Measurements from ENCODE around the gene HDHD5.

Gene HDHD5

DNA sequence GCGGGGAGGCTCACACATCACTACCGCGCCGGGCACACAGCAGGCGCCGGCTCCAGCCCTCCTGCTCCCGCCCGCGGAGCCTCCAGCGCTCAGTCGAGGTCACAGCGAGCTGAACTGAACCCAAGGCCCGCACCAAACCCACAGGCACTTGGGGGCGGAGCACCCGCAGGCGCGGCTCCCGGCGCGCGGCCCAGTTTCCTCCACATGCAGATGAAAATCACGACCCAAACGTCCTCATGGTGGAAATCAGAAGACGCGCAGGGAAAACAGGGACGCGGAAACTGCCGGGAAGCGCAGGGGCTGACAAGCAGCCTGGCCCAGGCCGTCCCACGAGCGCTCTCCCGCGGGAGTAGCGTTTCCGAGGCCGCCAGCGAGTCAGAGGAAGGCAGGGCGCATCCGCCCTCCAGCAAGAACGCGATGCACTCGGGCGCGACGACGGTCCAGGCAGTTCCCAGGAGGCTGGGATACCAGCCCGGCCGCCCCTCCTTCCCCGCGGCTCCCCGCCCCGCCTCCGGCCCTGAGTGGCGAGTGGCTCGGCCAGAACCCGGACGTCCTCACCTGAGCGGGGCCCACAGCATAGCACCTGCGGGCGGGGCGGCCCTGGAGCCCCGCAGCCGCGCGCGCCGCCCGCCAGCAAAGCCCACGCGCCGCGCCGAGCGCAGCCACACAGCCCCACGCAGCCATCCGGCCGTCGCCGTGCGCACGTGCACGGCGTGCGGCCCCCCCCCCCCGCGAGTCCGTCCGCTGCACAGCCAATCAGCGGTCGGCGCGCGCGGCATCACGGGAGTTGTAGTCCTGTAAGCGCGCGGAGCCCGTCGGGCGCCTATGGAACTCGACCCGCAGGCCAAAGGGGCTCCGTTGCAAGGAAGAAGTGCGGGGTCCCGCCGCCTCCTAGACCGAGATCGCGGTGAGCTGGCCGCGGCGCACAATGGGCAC, at the start of gene HDHD5:
TSS of gene HDHD5 (minus strand) at position 710 of the 936 bp plus-strand sequence. CDS start at position 684, 26 bp downstream.
- DNase-seq (ENCODE audit: low read depth in 2 of 2) = peak; percentile 87 to 89

DNA sequence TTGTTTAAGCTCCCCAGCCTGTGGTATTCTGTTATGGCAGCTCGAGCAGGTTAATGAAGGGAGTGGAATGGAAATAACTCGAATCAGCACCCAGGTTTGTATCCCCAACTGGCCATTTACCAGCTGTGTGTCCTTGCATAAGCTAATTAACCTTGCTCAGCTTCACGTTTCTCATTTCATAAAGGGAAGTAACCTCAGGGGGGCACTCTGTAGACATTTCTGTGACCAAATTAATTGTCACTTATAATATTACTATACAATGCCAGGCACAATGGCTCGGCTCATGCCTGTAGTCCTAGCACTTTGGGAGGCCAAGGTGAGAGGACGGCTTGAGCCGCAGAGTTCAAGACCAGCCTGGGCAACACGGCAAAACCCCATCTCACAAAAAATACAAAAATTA, 46.4 kb upstream of the HDHD5 start:
- no peak for DNase-seq (ENCODE audit: low read depth in 2 of 2)

DNA sequence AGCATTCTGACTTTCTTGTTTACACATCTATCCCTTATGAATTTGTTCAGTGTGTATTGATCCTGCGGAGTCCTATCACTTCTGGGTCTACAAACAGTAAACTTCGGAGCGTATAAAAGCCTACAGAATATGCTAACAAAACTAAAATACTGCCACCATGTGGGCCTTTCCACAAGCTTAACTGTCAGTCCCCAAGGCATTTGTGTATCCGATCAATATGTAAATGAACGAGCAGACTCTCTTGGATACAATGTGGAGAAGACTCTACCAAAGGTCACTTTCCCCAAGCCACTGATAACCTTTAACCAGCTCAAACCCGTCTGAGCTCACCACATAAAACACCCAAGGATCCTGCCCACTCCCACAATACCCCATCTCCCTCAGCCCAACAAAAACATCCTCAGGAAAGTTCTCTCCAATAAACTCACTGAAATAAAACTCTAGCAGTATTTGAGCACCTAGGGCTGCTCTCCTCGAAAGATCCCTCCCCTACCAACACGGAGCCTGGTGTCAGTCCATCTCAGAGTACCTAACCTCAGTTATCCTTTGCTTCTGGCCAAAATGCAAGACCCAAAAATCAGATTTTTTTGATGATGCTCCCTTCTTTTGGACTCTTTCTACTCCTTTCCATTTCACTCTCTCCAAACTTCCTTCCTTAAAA, 42.3 kb upstream of the HDHD5 start:
- no peak for DNase-seq (ENCODE audit: low read depth in 2 of 2)

DNA sequence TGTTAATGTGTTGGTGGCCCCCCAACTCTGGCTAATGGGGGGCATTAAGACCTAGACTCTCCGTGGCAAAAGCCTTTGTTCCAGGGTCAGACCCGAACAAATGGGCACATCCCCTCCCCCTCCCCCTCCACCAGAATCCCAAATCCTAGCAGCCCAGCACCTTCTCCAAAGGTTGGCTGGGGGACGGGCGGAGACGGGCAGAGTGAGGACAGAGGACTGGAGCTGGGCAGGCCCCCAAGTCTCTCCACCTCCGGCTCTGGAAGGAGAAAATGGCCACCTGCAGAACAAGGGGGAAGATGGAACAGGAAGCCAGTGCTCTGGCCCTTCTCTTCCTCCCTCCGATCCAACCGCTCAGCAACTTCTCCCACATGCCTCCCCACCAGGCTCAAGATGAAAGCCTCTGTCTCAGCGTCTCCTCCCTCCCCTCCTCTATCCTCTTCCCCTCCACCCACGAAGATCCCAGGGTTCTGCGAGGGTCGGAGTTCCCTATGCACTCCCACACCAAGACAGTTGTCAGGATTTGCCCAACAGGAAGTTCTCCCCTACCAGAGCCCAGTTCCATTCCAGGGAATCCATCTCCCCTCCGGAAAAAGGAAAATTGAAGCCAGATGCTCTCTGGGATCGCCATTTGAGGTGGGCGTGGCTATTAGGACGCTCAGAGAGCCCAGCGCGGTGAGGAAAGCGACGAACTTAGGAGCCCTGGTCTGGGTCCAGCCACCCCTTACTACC, 40.1 kb upstream of the HDHD5 start:
- DNase-seq (ENCODE audit: low read depth in 2 of 2) = no peak

DNA sequence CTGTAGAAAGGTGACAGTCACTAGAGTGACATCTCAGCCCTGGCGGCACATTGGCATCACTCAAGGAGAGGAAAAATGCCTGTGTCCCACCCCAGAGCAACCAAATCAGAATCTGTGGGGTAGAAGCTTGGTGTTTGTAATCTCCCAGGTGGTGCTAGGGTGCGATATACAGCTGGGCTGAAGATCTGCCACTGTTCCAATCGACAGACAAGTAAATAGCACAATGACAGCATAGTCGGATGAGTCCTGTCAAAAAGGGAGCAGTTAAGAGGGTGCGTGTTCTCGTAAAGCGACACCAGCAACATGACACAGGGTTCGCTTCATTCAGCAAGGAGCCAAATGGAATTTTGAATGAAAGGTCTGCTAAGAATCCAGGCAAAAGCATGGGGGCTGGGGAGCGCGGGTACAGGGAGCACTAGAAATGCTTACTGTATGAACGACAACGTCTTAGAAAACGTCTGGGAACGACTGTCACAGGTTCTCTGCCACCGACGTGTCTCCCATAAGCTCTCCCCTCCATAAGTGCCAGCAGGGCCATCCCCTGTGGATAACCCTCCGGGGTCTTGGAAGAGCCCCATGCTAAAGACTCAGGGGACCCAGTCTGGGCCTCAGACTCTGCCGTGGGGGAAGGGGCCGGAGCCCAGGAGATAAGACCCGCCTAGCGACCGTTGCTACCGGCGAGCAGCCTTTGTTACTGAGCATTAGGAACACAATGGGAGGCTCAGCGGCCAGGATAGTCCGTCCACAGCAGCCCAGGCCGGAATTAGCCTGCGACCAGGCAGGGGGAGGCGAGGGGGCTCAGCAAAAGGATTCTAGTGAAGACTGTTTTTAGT, 39.3 kb upstream of the HDHD5 start:
- DNase-seq (ENCODE audit: low read depth in 2 of 2) = no peak

DNA sequence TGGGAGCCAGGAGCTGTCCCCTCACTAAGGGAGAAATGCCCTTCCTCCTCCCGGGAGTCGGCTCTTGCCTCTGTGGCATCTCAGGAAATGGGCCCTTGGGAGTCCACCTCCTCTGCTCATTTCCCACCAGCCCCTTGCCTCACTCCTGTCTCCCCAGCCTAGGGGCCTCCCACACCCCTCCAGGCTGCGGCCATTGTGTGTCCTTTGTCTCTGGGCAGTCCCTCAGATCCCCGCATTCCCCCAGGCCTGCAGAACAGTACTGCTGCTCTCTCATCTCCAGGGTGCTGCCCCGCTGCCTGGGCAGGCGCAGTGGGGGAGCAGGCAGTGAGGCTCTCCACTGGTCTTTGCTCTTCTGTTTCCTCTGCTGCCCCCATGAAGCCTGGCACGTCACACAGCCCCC, 35.1 kb upstream of the HDHD5 start:
- no peak for DNase-seq (ENCODE audit: low read depth in 2 of 2)

DNA sequence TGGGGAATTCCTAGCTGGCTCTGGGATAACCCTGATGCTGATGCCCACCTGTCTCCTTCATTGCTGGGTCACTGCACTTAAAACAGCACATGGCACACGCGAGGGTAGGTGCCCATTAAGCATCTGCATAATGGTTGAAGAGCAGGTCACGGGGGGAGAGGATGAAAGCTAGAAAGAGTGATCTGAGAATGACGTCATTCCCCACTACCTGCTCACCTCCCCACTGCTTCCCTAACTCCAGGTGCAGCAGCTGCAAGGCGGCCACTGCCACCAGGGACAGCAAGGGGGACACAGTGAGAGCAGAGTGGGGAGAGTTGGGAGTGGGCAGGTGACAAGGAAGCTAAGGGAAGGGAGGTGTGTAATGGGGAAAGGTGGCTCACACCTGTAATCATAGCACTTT, 33.1 kb upstream of the HDHD5 start:
- DNase-seq (ENCODE audit: low read depth in 2 of 2) = no peak

DNA sequence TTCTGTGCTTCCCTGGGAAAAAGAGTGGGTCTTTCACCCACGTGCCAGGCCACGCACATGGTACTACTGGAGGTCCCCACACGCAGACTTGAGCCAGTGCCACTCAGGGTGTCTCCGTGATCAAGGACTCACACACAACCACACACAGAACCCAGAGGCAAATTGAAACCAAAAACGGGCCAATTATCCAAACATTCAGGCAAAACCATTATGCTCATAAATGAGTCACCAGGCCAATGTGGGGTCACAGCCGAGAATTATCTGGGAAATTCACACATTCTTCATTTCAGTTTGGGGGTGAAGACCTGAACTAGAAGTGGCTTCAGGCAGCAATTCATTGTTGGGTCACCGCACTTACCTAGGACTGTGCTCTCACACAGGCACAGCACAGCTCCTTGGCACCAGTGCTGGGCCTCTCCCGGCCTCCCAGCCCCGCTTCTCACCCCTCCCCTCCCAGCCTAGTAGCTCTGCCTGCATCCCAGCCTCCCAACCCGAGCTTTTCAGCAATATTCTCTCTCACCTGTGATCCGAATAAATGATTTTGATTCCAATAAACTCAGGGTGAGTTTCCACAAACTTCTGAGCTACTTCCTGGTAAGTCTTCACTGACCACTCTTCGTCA, 32.2 kb upstream of the HDHD5 start:
- no peak for DNase-seq (ENCODE audit: low read depth in 2 of 2)

DNA sequence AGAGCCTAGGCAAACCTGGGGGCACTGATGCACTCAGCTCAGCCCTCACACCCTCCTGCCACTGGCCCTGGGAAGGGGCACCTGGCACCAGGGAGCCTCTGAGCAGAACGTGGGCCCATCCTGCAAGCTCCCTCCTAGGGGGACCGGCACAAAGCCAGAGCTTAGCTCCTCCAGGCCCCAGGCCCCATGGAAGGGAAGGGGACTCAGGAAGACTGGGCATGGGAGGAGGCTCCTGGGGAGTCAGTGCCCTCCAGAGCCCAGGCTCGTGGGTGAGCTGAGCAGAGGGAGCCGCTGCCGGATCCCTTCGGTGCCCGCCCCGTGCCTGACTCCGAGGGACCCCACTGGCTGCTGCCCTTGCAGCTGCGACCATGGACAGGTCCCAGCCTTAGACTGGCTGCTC, 31.6 kb upstream of the HDHD5 start:
- no peak for DNase-seq (ENCODE audit: low read depth in 2 of 2)

DNA sequence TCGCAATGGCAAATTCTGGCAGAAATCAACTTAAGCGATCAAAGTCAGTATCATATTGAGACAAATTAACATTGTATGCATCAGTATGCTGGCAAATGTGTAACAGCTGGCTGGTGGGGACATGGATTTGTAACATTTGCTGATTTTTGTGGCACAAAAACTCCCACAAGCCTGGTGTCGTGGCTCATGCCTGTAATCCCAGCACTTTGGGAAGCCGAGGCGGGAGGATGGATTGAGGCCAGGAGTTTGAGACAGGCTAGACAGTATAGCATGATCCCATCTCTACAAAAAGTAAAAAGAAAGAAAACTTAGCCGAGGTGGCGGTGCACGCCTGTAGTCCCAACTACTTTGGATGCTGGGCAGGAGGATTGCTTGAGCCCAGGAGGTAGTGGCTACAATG, 17.6 kb upstream of the HDHD5 start:
- no peak for DNase-seq (ENCODE audit: low read depth in 2 of 2)

DNA sequence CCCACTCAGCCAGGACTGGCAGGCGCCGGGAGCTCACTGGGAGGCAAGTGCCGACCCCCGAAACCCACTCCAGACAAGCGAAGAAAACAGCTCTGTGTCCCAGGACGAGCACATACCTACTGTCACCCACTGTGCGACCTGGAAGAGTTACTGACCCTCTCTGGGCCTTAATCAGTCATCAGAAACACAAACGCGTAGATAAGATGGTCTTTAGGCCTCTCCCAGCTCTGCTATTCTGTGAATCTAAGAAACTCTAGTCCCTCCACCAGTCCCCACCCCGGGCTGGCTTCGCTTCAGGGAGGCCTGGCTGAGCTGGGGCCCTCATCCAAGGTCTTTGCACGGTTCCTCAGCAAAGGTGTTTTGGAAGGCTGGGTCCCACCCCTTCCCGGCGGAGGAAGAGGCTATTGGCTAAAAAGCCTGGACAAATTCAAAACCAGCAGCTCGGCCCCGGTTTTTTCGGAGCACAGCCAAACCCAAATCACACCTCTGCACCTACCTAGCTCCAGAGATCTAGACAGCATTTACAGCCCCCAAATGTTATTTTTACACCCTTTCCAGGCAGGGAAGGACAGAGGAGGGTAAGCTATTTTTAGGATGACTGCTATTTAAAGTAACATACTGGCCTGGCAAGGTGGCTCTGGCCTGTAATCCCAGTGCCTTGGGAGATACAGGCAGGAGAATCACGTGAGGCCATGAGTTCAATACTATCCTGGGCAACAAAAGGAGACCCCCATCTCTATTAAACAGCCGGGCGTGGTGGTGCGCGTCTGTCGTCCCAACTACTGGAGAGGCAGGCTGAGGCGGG, 13.2 kb upstream of the HDHD5 start:
- no peak for DNase-seq (ENCODE audit: low read depth in 2 of 2)

DNA sequence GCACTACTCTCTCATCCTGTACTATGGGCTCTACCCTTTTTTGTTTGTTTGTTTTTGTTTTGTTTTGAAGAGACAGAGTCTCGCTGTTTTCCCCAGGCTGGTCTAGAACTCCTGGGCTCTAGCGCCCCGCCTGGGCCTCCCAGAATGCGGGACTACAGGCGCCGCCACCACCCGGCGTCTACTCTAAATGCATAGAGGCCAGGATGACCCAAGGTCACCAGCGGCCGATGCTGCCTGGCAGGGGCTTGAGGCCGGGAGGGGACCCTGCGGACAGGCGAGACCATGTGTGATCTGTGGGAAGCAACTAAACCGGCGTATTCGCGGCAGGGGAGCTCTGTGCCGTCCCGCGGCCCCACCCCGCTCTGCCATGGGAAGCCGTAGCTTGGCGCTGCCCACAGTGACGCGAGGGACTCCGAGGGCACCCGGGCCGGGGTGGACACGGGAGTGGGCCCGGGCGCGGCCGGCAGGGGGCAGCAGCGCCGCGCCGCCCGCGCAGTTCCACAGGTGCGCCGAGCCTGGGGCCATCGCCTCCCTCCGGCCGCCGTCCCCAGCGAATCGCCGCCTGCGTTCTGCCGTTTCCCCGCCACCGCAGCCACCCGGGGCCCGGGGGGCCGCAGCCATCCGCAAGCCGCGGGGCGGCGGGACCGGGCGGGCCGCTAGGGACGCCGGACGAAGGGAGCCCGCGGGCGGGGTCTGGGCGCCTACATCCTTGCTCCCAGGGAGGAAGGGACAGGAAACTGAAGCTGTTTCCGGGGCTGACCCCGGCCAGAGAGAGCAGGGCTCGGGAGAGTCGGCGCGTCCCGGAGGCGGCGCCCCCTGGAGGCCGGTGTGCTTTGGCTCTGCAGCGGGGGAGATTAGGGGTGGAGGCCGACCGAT, 12.3 kb upstream of the HDHD5 start:
- DNase-seq (ENCODE audit: low read depth in 2 of 2) = peak; percentile 69 to 78

DNA sequence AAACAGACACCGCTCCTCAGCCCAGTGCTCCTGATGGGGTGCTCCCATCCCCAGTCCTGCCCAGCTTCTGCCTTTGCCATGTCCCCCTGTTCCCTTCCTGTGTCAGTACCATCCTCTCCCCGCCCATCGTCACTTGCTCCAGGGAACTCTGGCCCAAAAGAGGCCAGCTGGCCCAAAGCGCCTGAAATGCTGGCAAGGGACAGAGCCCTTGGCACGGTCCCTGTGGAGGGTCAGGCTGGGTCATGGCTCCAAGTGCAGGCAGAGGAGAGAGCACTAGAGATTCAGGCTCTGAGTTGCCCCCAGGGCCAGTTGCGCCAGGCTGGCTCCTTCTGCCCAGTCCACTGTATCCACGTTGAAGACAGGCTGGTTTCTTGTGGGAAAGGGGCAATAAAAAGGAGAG, 8.4 kb upstream of the HDHD5 start:
- DNase-seq (ENCODE audit: low read depth in 2 of 2) = no peak

DNA sequence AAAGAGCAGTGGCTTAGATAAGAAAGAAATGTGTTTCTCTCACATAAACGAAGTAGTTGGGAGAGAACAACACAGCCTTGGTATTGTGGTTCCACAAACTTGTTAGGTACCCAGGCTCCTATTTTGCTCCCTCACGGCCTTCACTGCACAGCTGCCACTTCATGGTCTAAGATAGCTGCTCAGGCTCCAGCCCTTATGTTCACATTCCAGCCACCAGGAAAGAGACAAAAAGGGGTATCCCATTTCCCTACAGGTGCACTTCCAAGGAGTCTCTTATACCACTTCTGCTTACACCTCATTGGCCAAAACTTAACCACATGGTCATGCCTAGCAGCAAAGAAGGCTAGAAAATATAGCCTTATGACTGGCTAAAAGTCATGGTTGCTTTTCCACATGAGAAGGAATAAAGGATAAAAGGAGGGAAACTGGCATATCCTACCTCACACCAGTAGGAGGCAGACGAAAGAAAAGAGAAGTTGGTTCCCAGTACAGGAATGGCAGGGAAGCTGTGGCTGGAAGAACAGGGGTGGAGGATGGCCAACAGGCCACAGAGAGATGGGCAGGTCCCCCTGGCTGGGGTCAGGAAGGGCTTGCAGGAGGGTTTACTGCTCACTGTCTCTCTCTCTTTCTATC, 5.4 kb upstream of the HDHD5 start:
- DNase-seq (ENCODE audit: low read depth in 2 of 2) = no peak

DNA sequence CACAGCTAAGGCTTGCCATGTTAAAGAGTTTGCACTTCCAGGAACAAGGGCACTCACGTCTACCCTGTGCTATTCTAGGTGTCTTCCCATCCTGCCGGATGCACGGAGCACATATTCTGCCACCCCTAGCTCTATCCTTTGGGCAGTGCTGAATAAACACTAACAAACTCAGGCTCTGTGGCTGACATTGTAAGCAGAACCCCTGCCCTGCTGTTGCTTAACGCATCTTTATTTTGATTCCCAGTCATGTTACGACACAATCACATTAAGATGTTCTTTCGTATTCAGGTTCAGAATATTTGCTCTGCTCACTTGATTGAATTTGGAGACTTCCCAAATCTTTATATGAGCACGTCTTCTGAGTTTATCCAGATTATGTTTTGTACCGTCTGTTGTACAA, 3.7 kb upstream of the HDHD5 start:
- DNase-seq (ENCODE audit: low read depth in 2 of 2) = no peak

DNA sequence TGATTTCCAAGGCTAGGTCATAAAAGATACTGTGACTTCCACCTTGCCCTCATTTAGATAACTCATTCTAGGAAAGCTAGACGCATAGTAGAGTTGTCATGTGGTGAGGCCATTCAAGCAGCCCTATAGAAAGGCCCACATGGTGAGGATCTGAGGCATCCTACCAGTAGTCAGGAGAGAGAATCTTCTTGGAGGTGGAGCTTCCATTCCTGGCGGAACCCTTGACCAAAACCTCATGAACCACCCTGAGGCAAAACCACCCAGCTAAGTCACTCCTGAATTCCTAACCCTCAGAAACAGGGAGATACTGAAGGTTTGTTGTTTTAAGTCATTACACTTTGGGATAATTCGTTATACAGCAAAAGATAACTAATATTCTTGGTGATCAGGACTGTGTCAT, 2.9 kb upstream of the HDHD5 start:
- no peak for DNase-seq (ENCODE audit: low read depth in 2 of 2)

DNA sequence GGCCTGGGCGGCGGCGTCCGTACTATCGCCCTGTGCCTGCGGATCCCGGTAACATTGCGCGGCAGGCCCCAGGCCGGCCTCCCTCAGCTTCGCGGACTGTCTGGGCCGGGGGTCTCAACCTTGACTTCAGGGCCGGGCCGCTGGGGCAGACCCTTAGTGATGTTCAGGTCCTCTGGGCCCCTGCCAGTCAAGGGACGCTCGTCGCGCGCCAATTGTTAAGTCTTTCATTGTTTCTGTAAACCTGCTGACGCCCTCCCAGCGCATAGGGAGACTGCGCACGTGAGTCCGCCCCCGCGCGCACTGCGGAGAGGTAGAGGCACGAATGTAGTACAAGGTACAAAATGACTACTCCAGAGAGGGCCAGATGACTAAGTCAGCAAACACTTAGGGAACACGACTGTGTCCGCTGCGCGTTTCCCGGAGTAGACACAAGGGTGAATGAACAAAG, 451 bp upstream of the HDHD5 start:
- DNase-seq (ENCODE audit: low read depth in 2 of 2) = peak; percentile 52 to 64

DNA sequence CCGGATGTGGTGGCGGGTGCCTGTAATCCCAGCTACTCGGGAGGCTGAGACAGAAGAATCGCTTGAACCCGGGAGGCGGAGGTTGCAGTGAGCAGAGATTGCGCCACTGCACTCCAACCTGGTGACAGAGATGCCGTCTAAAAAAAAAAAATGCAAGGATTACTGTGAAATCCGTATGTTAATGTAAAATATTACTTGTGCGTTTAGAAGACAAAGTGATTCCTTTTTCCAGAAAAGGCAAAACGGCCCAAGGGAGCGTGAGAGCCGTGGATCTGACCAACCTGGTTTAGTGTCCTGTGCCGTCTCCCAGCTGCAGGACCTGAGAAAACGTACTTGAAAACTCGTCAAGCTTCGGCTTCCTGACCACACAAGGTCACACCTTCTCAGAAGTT, 905 bp downstream of the HDHD5 start:
- no peak for DNase-seq (ENCODE audit: low read depth in 2 of 2)

DNA sequence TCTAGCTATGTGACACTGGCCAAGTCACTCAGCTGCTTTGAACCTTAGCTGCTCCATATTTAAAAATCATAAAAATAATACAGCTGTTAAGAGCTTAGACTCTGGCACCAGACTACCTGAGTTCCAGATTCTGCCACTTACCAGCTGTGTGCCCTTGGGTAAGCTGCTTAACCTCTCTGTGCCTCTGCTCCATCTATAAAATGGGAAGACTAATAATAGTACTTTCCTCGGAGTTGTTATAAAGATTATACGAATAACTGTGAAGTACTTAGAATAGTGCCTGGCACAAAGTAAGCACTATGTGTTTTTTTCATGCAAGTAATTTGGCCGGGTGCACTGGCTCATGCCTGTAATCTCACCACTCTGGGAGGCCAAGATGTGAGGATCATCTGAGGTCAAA, 1.4 kb downstream of the HDHD5 start:
- DNase-seq (ENCODE audit: low read depth in 2 of 2) = no peak
